Measurements from ENCODE around the gene PSMB1.

Gene PSMB1

GRCh38 chr6:170575250-170575649, 22.1 kb upstream of the PSMB1 start:
- Histone ChIP-seq H3K4me1 (ENCODE audit: control insufficient read depth, insufficient read depth, low read depth, low read length) (no peaks in the 10 kb centered on the region), H4K8ac (ENCODE audit: low read length) (no peak overlapping the region), H2BK5ac (ENCODE audit: low read depth, low read length, poor library complexity, severe bottlenecking) (no peak overlapping the region), H3K14ac (ENCODE audit: low read length in 2 of 2) (no peak overlapping the region), H2BK12ac (ENCODE audit: low read length in 2 of 2) (no peak overlapping the region), H3K36me3 (ENCODE audit: control insufficient read depth in 1 of 2, insufficient read depth in 2 of 2, low read depth in 1 of 2, low read length in 2 of 2) (peaks cover 20 to 99% of the 10 kb centered on the region in 2 experiments), H3K4me3 (ENCODE audit: insufficient read depth in 1 of 2, low read depth in 1 of 2, low read length in 2 of 2) (no peak overlapping the region), H3K23ac (ENCODE audit: low read length in 2 of 2) (no peak overlapping the region), H2BK120ac (ENCODE audit: low read depth, low read length) (no peak overlapping the region), H2BK15ac (ENCODE audit: low read depth, poor library complexity, severe bottlenecking) (no peak overlapping the region), H3K4ac (ENCODE audit: low read depth in 1 of 2, low read length in 2 of 2) (no peak overlapping the region), H3K9me3 (ENCODE audit: control insufficient read depth, low read length) (no peaks in the 10 kb centered on the region), H3K18ac (ENCODE audit: low read depth in 1 of 2, low read length in 2 of 2) (no peak overlapping the region), H2AFZ (ENCODE audit: low read depth, low read length) (no peak overlapping the region), H3K27ac (ENCODE audit: low read length, poor library complexity, severe bottlenecking) (no peak overlapping the region), H3K79me1 (replicated peaks; ENCODE audit: low read length, poor library complexity, severe bottlenecking) (peaks cover 10% of the 10 kb centered on the region), H3K9ac (ENCODE audit: low read length) (no peak overlapping the region), H3K27me3 (ENCODE audit: control insufficient read depth in 1 of 2, insufficient read depth in 1 of 2, low read length in 2 of 2) (no peaks in the 10 kb centered on the region), H2AK5ac (ENCODE audit: low read length, severe bottlenecking) (no peak overlapping the region), H3K4me2 (ENCODE audit: low read length, poor library complexity, severe bottlenecking) (no peak overlapping the region), H4K91ac (ENCODE audit: low read length) (no peak overlapping the region)
- WGBS = 83% methylated on average over 1 of the region's 1 CpG
- DNase-seq = peak; percentile 20

GRCh38 chr6:170572704-170573466, 19.8 kb upstream of the PSMB1 start:
- Histone ChIP-seq H3K18ac (ENCODE audit: low read depth in 1 of 2, low read length in 2 of 2) (no peak overlapping the region), H2AFZ (ENCODE audit: low read depth, low read length) (no peak overlapping the region)
- 93% methylated on average over 2 of the region's 2 CpGs for WGBS

GRCh38 chr6:170564936-170565530, 11.9 kb upstream of the PSMB1 start:
- no peaks in the 10 kb centered on the region for H3K27me3 ChIP-seq (ENCODE audit: control insufficient read depth in 1 of 2, insufficient read depth in 1 of 2, low read length in 2 of 2)
- H3K23ac ChIP-seq (ENCODE audit: low read length in 2 of 2) = no peak overlapping the region
- no peak overlapping the region for H4K91ac ChIP-seq (ENCODE audit: low read length)
- no peak overlapping the region for H2BK5ac ChIP-seq (ENCODE audit: low read depth, low read length, poor library complexity, severe bottlenecking)
- H4K8ac ChIP-seq (ENCODE audit: low read length) = no peak overlapping the region
- no peaks in the 10 kb centered on the region for H3K4me1 ChIP-seq (ENCODE audit: control insufficient read depth, insufficient read depth, low read depth, low read length)
- H3K4me3 ChIP-seq (ENCODE audit: insufficient read depth in 1 of 2, low read depth in 1 of 2, low read length in 2 of 2) = no peak overlapping the region
- no peak overlapping the region for H3K14ac ChIP-seq (ENCODE audit: low read length in 2 of 2)
- no peak overlapping the region for H3K4ac ChIP-seq (ENCODE audit: low read depth in 1 of 2, low read length in 2 of 2)
- no peak overlapping the region for H3K9ac ChIP-seq (ENCODE audit: low read length)
- peaks cover 8 to 84% of the 10 kb centered on the region in 2 experiments for H3K36me3 ChIP-seq (ENCODE audit: control insufficient read depth in 1 of 2, insufficient read depth in 2 of 2, low read depth in 1 of 2, low read length in 2 of 2)
- no peak overlapping the region for H3K18ac ChIP-seq (ENCODE audit: low read depth in 1 of 2, low read length in 2 of 2)
- H2AFZ ChIP-seq (ENCODE audit: low read depth, low read length) = no peak overlapping the region
- peaks cover 12% of the 10 kb centered on the region for H3K79me1 ChIP-seq (replicated peaks; ENCODE audit: low read length, poor library complexity, severe bottlenecking)
- no peak for DNase-seq
- no peak overlapping the region for H2AK5ac ChIP-seq (ENCODE audit: low read length, severe bottlenecking)
- no peak overlapping the region for H2BK12ac ChIP-seq (ENCODE audit: low read length in 2 of 2)
- no peak overlapping the region for H2BK120ac ChIP-seq (ENCODE audit: low read depth, low read length)
- no peak overlapping the region for H2BK15ac ChIP-seq (ENCODE audit: low read depth, poor library complexity, severe bottlenecking)
- H3K27ac ChIP-seq (ENCODE audit: low read length, poor library complexity, severe bottlenecking) = no peak overlapping the region
- H3K9me3 ChIP-seq (ENCODE audit: control insufficient read depth, low read length) = no peaks in the 10 kb centered on the region
- no peak overlapping the region for H3K4me2 ChIP-seq (ENCODE audit: low read length, poor library complexity, severe bottlenecking)
- WGBS = 97% methylated on average over 5 of the region's 8 CpGs

More at GRCh38 chr6:170572704-170573466, 19.8 kb upstream of the PSMB1 start:
- H2AK5ac ChIP-seq (ENCODE audit: low read length, severe bottlenecking) = no peak overlapping the region
- H3K4me2 ChIP-seq (ENCODE audit: low read length, poor library complexity, severe bottlenecking) = no peak overlapping the region
- H3K4me1 ChIP-seq (ENCODE audit: control insufficient read depth, insufficient read depth, low read depth, low read length) = no peaks in the 10 kb centered on the region
- DNase-seq = no peak
- no peak overlapping the region for H3K14ac ChIP-seq (ENCODE audit: low read length in 2 of 2)
- H2BK15ac ChIP-seq (ENCODE audit: low read depth, poor library complexity, severe bottlenecking) = no peak overlapping the region
- H2BK120ac ChIP-seq (ENCODE audit: low read depth, low read length) = no peak overlapping the region
- H3K27ac ChIP-seq (ENCODE audit: low read length, poor library complexity, severe bottlenecking) = no peak overlapping the region
- H2BK5ac ChIP-seq (ENCODE audit: low read depth, low read length, poor library complexity, severe bottlenecking) = no peak overlapping the region
- no peak overlapping the region for H3K4ac ChIP-seq (ENCODE audit: low read depth in 1 of 2, low read length in 2 of 2)
- H3K27me3 ChIP-seq (ENCODE audit: control insufficient read depth in 1 of 2, insufficient read depth in 1 of 2, low read length in 2 of 2) = no peaks in the 10 kb centered on the region
- no peaks in the 10 kb centered on the region for H3K9me3 ChIP-seq (ENCODE audit: control insufficient read depth, low read length)
- no peak overlapping the region for H2BK12ac ChIP-seq (ENCODE audit: low read length in 2 of 2)
- no peak overlapping the region for H4K8ac ChIP-seq (ENCODE audit: low read length)
- no peak overlapping the region for H3K9ac ChIP-seq (ENCODE audit: low read length)
- H4K91ac ChIP-seq (ENCODE audit: low read length) = no peak overlapping the region
- H3K79me1 ChIP-seq (replicated peaks; ENCODE audit: low read length, poor library complexity, severe bottlenecking) = peaks cover 10% of the 10 kb centered on the region
- H3K4me3 ChIP-seq (ENCODE audit: insufficient read depth in 1 of 2, low read depth in 1 of 2, low read length in 2 of 2) = no peak overlapping the region
- H3K36me3 ChIP-seq (ENCODE audit: control insufficient read depth in 1 of 2, insufficient read depth in 2 of 2, low read depth in 1 of 2, low read length in 2 of 2) = peaks cover 23 to 96% of the 10 kb centered on the region in 2 experiments
- no peak overlapping the region for H3K23ac ChIP-seq (ENCODE audit: low read length in 2 of 2)

- no peak overlapping the region for H3K23ac ChIP-seq (ENCODE audit: low read length in 2 of 2)
- no peaks in the 10 kb centered on the region for H3K9me3 ChIP-seq (ENCODE audit: control insufficient read depth, low read length)
- H2AK5ac ChIP-seq (ENCODE audit: low read length, severe bottlenecking) = no peak overlapping the region
- H2BK120ac ChIP-seq (ENCODE audit: low read depth, low read length) = no peak overlapping the region
- no peak overlapping the region for H2BK12ac ChIP-seq (ENCODE audit: low read length in 2 of 2)
- no peak overlapping the region for H3K27ac ChIP-seq (ENCODE audit: low read length, poor library complexity, severe bottlenecking)
- no peak overlapping the region for H3K4me3 ChIP-seq (ENCODE audit: insufficient read depth in 1 of 2, low read depth in 1 of 2, low read length in 2 of 2)
- no peak overlapping the region for H3K4ac ChIP-seq (ENCODE audit: low read depth in 1 of 2, low read length in 2 of 2)
- no peaks in the 10 kb centered on the region for H3K27me3 ChIP-seq (ENCODE audit: control insufficient read depth in 1 of 2, insufficient read depth in 1 of 2, low read length in 2 of 2)
- H3K4me1 ChIP-seq (ENCODE audit: control insufficient read depth, insufficient read depth, low read depth, low read length) = no peaks in the 10 kb centered on the region
- H3K9ac ChIP-seq (ENCODE audit: low read length) = no peak overlapping the region
- no peak overlapping the region for H2AFZ ChIP-seq (ENCODE audit: low read depth, low read length)
- peaks cover 24% of the 10 kb centered on the region for H3K79me1 ChIP-seq (replicated peaks; ENCODE audit: low read length, poor library complexity, severe bottlenecking)
- no peak overlapping the region for H3K18ac ChIP-seq (ENCODE audit: low read depth in 1 of 2, low read length in 2 of 2)
- H3K14ac ChIP-seq (ENCODE audit: low read length in 2 of 2) = no peak overlapping the region
- no peak overlapping the region for H4K8ac ChIP-seq (ENCODE audit: low read length)
- no peak overlapping the region for H2BK5ac ChIP-seq (ENCODE audit: low read depth, low read length, poor library complexity, severe bottlenecking)
- DNase-seq = no peak
- no peak overlapping the region for H2BK15ac ChIP-seq (ENCODE audit: low read depth, poor library complexity, severe bottlenecking)
- peaks cover 5 to 77% of the 10 kb centered on the region in 2 experiments for H3K36me3 ChIP-seq (ENCODE audit: control insufficient read depth in 1 of 2, insufficient read depth in 2 of 2, low read depth in 1 of 2, low read length in 2 of 2)
- WGBS = 97% methylated on average over 3 of the region's 4 CpGs
- no peak overlapping the region for H4K91ac ChIP-seq (ENCODE audit: low read length)
- H3K4me2 ChIP-seq (ENCODE audit: low read length, poor library complexity, severe bottlenecking) = no peak overlapping the region
Measured at GRCh38 chr6:170561555-170561954, 8.4 kb upstream of the PSMB1 start.
